Measurements from ENCODE around the gene SOX6.
"Not testable (repeated sequence)": the region's sequence is repeated elsewhere in the genome, so short reads cannot be mapped to it uniquely, and the experiment has no call there.

SOX6 gene

DNA sequence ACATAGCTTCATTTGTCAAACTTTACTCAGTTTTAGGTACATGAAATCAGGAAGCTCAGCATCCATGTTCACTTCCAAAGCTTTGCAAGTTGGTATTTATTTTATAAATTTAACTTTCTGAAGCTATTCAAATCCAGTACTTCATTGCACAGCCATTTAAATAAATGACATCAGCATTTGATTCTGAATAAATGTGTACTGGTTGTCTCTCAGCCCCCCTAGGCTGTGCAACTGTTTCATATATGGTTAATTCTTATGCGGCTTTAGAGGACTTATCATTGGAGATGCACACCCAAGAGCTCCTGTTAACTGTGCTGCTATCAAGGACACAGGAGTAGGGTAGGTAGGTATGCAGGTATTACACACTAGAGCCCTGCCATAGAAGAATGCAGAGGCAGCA lies 325.1 kb downstream of the SOX6 start:
- FAIRE-seq: no peak

DNA sequence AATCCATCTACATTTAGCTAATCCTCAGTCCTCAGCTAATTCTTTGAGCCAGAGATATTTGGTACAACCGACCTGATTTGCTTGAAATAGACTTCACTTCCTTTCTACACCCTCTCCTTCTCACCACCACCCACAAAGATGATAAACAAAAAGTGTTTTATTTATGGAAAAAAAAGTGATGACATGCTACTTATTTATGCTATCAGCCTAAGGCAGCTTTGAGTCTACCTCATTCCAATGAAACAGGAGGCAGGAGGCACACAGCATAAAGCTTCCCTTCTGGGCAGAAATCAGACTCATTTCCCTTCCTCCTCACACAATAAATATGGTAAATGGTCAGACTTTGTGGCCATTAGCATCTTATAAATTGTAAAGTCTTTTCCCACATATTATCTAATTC lies 325.7 kb downstream of the SOX6 start:
- no peak for FAIRE-seq

DNA sequence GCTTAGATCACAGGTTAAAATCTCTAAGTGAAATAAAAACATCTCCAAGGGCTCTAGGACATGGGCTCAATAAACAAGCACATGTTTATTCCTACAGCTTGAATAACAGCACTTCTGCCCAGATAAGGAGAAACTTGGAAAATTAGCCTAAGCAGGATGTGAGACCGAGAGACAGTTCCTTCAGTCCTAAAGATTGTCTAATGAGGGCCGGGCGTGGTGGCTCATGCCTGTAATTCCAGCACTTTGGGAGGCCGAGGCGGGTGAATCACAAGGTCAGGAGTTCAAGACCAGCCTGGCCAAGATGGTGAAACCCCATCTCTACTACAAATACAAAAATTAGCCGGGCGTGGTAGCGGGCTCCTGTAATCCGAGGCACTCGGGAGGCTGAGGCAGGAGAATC lies 327.2 kb downstream of the SOX6 start:
- FAIRE-seq: not testable (repeated sequence)

DNA sequence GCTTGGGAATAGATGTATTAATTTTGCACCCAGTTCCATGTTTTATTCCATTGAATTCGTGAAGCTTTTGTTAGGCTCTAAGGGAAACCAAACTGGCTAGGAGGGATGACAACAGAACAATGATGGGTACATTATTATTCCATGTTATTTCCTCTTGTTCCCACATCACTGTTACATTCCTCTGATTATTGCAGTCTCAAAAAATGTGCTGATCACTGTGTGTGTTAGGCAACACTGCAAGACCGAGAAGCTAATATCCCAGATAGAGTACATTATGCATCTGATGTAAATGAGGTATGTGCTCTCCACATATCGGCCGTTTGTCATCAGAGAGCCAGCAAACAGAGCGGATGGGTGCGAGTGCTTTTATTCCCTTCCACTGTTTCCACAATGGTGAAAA lies 327.9 kb downstream of the SOX6 start:
- FAIRE-seq: no peak

DNA sequence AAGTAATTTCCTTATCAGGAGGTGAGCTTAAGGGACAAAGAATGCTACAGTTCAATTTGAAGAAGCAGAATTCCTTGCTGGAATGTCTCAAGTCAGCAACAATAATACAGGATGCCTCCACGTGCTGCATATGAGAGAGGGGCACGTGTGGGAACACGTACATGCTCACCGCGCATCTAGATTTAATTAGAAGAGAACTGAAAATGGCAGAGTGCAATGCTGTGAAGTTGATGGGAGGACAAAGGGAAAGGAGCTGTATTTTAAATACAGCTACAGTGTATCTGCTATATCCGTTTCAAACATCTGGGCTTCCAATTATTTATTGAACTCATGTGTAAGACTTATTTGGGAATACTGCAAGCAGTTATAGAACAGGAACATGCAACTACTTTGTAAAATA lies 328.7 kb downstream of the SOX6 start:
- no peak for FAIRE-seq

DNA sequence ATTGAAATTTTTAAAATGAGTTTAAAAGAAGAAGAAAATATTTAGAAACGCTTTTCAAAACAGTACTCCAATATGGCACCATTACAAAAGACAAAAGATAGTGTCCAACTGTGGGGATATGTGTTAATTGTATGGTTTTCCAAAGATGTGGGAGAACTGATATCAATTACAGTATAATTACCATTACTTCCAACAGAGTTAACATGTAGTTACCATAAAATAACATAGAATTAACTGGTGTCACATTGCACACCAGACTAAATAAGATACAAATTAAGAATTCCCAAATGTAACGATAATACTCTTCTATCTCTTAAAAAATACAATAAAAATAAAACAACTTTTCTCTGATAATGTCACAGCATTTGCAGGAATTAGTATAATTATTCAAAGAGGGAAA lies 329.5 kb downstream of the SOX6 start:
- FAIRE-seq: no peak

DNA sequence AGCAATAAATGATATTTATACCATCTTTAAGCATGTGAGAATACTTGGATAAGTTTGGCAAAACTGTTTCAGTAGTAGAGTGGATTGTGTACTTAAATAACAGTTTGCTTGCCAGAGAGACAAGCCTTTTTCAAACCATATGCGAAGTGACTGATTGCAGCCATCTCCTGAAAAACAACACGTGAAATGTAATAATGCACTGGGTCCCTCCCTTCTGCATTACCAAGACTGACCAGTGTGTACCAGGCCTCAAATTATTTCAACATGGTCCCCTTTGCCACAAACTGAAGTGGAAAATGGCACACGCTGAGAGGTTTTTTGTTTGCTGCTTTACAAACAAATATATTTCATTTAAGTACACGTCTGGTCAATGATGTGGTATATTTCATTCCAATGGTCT lies 337.4 kb downstream of the SOX6 start:
- FAIRE-seq: no peak

DNA sequence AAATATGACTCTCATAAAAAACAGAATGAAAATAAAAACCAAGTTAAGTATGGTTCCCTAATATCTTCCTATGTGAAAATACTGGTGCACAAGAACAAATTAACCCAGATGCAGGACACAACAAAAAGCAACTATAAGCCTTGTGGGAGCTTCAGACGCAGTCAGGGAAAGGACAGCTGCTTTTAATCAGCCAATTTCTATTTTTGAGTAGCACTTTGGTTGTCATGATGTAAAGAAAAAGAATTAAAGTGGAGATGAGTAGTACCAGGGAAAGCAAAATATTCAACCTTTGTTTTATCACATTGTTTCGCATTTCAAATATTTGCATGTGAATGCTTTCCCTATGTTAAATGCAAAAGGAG lies 339.9 kb downstream of the SOX6 start:
- FAIRE-seq: peak; percentile 66

DNA sequence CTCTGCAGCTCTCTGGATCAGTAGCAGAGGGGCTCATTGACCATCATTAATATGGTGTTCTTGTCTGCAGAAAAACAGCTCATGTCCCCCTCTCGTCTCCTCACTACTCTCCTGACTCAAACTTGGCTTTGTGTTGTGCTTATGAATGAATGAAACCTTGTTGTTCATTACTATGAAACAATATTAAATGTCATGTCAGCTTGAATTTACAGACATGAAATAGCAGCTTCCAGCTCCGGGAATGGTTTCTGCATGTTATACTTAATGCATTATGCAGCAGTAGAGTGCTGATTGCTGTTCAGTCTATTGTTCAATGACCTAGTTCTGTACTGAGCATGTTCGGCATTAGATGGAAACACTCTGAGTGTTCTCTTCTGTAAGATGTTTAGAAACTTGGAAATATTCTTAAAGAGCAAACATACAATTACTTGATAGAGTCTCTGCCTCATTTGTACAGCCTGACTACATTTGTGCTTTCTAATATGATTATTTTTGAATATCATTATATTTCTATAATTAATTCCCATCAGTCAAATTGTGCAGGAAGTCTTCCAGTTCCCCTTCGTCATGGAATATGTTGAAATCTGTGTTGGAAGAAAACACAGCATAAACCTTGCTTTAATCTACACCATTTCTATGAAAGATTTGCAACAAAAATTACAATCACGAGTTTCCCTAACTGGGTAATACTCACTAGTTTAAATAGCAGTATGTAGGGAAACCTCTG lies 340.4 kb downstream of the SOX6 start:
- peak; percentile 51 for FAIRE-seq

DNA sequence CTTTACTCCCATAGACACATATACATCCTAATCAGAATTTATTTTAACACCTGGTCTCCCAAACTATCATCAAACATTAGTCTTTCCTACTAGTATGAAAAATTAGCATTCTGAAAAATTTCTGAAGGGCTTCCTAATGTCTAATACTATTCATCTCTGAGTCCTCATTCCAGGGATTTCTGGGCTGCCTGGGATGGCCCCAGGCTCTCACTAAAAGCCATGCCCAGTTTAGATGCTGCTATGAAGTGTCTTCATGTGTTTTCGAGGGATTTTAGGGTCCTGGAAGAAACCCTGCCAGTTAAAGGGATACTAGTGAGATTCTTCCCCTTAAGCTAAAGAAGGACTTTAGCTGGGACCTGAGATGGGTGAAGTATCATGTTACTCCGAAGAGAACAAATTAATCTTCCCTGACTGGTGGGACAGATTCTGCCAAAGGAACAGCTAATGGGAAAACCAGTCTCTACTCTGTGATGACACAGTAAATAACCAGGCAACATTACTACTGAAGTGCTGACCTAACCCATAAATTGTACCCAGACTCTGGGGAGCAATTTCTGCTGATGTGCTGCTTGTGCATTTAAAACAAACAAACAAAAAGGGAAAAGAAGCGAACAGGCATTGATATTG lies 342.6 kb downstream of the SOX6 start:
- no peak for FAIRE-seq

DNA sequence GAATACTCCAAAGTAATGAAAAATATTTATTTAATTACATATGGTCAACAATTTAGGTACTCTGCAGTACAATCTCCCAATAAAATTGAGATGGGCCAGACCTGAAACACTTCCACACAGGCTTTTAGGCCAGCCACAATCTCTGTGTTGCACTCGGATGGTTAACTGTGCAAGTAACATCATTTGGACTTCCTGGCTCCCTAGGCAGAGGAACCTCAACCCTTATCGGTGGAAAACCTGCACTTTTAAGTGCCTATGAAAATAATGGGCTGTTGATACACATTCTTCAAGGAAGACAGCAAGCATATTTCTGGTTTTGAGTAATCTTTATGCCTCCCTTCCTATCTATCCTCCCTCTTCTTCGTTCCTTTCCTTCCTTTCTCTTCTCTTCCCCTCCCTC lies 343.1 kb downstream of the SOX6 start:
- no peak for FAIRE-seq

DNA sequence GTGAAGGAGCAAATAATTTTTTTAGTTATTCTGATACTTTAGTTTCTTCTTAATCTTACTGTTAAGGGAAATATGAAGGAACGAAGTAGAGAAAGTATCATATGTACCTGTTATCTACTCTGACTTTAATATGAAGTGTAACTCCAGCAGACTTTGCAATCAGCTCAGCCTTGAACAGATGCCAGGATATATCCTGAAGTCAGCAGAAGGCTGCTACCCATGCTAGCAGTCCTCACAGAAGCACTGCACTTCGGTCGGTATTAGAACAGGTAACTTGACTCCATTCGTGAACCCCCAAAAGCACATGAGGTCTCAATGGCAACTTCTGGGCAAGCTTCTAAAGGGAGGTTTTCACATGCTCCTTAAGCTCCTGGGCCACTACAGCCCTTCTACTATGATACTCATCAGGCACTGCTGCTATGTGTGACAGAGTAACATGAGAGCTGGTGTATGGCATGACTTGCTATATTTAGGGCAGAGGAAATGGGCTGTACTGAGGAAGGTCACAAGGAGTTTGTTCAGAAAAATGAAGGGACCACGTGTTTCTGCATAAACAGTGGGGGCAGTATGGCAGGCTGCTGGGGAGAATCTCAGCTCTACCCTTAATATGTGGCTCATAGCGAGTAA lies 344.1 kb downstream of the SOX6 start:
- peak; percentile 75 for FAIRE-seq

DNA sequence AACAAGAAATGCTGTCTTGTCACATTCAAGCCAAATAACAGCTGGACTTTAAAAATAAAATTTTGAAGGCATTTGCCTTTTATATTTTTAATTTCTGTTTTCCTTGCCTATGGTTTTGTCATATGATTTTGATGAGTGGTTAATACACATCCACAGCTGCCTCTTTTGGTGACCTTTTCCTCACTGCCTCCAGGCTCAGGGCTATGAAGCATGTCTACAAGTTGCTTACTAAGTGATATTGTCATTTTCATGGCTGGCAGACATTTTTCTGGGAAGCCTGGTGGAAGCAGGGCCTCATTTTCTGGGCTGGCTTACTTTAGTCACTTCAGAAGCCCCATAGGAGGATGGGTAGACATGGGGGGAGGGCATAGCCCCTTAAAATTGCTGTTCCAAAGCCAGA lies 344.9 kb downstream of the SOX6 start:
- peak; percentile 66 for FAIRE-seq

DNA sequence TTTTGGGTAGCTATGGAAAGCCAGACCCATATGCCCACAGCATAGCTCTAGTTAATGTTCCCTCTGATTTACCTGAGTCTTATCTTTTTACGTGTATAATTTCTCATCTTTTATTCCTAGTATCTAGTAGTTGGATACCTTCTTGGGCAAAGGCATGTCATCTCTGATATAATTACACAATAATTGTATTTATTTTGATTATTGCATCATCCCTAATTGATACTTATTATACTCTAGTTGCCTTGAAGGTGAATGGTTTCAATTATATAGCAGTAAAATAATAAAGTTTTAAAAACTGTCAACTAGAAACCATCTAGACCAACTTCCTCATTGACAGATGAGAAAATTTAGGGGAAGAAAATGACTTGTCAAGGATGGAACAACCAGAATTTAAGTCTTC lies 347.3 kb downstream of the SOX6 start:
- no peak for FAIRE-seq

DNA sequence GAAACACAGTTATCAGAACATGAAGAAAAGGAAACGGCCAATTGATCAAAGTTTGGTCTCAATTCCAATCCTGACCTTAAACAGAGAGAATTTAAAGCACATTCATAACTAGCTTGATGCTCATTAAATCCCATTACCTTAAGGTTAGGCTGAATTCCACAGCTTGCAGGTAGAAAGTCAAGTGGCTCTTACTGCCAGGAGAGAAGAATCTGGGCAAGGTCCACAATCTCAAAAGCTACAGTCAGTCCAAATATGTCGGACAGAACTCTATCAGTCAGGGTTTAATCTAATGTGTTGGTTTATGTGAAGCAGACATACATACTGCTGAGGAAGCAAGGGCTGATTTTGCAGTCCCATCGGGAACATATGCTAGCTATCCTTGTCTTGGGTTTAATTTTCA lies 348.8 kb downstream of the SOX6 start:
- FAIRE-seq: no peak

DNA sequence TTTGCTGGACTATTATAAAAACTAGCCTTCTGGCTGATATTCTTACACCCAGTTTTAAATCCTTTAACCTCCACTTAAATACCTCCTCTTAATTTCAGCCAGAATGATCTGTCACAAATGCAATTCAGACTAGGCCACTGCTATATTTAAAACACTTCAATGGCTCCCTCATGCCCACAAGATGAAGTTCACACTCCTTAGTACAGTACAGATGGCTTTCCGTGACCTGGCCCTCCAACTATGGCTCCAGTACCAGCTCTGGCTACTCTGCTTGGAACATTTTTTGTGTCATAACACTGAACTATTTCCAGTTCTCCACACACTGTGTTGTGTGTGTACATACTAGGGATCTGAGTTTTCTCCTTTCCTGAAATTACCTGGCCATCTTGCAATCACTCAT lies 353.4 kb downstream of the SOX6 start:
- no peak for FAIRE-seq

DNA sequence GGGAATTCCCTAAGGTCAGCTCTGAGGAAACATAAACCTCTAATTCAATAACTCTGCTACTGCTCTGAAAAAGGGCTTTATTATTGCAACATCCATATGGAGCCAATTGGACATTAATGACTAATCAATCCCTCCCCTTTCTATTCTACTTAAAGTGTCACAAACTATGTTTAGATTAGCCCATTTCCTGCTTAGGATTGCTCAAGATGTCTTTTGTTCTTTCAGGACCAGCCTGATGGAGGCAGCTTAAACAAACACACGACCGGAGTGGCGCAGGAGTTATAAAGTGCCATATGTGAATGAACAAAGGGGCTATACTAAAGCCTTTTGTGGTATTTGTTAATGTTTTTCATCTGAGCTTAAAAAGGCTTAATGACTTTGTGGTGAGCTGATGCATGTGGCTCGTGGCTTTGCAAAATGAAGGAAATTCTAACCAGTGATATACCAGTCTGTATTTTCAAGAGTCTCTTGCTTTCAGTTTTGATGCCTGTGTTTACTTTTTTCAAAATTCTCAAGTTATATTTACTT lies 354.4 kb downstream of the SOX6 start:
- FAIRE-seq: peak; percentile 81

DNA sequence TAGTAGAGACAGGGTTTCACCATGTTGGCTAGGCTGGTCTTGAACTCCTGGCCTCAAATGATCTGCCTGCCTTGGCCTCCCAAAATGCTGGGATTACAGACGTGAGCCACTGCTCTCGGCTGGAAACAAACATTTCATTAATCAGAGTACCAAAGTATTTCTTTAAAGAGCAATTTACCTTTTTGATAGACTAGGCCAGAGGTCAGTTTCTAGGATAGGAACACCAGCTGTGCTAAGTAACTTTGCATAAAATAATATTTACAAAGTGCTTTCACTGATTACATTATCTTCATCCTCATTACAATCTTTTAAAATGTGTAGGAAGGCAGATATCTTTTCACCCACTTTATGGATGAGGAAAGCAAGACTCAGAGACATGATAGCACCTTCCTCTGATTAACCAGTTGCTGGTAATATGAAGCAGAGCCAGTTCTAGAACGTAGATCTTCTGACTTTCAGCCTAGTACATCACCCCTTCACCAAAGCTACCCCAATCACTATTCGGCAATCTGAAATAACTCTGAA lies 355.2 kb downstream of the SOX6 start:
- peak; percentile 17 for FAIRE-seq

DNA sequence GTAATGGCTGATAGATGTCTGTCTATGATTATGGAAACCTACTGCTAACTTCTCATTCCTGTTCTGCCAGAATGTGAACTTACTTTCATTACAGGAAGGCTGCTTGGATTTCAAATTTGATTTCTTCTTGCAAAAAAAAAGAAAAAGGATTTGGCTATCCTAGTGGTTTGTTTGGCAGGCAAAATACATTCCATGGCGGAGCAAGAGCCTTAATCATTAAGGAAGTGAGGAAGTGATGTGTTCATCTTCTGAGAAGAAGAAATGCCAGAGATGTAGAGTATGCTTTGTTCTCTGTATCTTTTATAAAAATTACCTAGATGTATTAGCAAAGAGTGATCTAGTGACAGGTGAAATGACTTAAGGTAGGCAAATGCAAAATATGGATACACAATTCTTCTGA lies 356.3 kb downstream of the SOX6 start:
- no peak for FAIRE-seq

DNA sequence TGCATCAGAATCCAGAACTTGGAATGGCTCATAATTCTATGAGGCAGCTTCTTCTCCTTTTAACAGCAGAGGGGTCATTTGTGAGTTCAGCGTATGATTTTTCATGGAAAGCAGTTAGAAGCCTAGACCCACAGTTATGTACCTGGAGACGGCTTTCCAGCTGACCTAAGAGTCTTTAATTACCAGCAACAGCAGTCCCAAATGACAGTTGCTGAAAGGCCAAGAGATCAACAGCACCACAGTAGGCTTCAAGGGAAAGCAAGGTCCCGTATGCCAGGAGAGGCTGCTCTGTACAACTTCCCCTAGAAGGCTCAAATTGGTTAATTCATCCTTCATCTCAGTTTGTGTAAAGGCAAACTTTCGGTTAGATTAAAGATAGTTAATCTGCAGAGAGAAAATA lies 363.0 kb downstream of the SOX6 start:
- no peak for FAIRE-seq

DNA sequence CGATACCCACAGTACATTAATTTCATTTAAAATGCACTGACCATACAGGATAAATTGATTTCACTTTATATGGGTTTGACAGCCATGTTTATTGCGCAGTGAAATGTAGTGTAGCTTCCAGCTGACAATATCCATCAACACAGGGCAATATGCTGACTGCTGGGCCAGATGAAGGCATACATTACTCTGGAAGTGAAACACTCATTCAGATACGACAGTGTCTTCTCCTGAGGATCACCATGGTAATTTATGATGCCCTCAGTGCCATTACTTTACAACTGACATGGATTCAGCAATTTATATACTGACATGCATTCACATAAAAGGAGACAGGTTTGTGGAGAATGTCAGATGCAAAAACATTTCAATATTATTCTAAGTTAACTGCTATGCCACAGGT lies 365.1 kb downstream of the SOX6 start:
- FAIRE-seq: no peak

DNA sequence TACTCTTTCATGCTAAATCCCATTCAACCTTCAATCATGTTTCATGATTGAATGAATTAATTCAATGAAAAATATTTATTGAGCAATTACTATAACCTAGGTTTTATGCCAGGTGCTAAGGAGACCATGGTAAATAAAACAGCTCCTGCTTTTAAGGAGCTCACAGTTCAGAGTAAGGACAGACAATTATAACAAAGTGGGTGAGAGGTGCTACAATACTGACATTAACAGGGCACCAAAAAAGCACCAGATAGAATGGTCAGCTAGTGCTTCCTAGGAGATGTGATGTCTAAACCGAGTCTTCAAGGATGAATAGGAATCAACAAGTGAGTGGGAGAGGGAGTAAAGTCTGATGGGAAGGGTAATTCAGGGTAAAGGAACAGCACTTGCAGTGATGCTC lies 366.7 kb downstream of the SOX6 start:
- no peak for FAIRE-seq

DNA sequence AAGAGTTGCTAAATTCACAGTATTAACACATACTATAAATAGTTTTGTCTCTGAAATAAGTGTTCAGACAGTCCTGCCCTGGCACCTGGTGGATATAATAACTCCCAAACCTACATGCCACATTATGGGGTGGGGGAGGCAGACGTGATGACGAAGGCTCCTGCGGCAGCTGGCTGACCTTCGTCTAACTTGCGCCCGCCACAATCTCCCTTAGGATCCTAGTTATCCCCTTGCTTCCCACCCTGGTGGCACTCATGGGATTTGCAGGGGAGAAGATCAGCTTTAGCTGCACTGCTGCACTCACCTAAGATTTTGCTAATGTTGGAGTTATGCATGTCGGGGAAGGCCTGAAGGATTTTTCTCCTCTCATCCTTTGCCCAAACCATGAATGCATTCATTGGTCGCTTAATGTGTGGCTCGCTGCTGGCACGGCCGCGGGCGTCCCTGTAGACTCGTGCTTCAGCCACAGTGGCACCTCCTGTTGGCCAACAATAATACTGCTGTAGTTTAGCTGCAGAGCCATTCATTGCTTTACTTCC lies 367.6 kb downstream of the SOX6 start:
- no peak for FAIRE-seq

DNA sequence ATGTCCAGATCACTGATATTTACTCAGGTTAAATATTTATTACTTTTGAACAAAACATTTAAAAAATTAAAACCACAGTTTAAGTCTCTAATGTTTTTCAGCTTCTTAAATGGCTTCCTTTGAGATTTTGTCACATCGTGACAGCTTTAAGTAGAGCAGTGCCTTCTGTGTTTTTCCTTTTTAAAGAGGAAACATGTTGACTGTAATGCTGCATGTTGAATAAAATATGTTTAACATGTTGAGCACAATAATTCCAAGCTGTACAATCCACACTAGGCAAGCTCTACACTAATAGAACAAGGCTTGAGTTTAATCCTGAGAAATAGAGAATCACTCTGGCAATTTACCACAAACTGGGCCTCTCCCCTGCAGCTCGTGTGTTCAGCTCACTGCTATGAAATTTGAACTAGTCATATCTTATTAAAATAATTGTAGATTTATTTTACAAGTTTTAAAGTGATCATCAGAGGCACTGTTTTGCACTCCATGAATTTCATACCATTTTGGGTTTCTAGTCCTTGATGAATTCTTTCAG lies 368.3 kb downstream of the SOX6 start:
- FAIRE-seq: peak; percentile 49
